PC-9 (cell line): ENCODE results near the gene LRFN5. TPM values are rescaled to one million over a fixed set of nuclear protein-coding genes. Genes with fewer than 3 reads are reported as not detected.

Experiments used
- BruUV-seq: library from RNA; stranded (reverse); fragments of 400-500 nt; replicated peaks from 2 replicates; lab custom pipeline; 2021; lab: Mats Ljungman, UMichigan
- CTCF ChIA-PET: fragments of 300-600 bp; sonication (Branson Sonifier 250); formaldehyde crosslinking; loops from one replicate; lab custom pipeline; 2022; ENCODE audit warnings: antibody characterized with exemption; lab: Charles Lee
- POLR2A ChIA-PET: fragments of 300-600 bp; sonication (Branson Sonifier 250); formaldehyde crosslinking; loops from one replicate; lab custom pipeline; 2022; ENCODE audit warnings: antibody characterized with exemption; ENCODE audit not compliant: unreplicated experiment; lab: Charles Lee
- DNase-seq, 2 experiments: peaks; one replicate each; pipeline versions ENCODE4 v3.0.0 to v3.0.0-alpha.2; 2015 to 2022; ENCODE audit warnings: mixed read lengths in 1 of 2
- H2AFZ ChIP-seq: fragments of 200-600 bp; sonication (generic); 2 replicates; pipeline ENCODE4 v1.8.1; 2017; ENCODE audit warnings: antibody characterized with exemption
- H3F3A ChIP-seq: fragments of 200-600 bp; sonication (generic); 2 replicates; pipeline ENCODE4 v1.8.1; 2017; ENCODE audit warnings: antibody characterized with exemption, mild to moderate bottlenecking, low read depth; ENCODE audit not compliant: insufficient read depth
- H3K27ac ChIP-seq: fragments of 200-600 bp; sonication (generic); 2 replicates; pipeline ENCODE4 v1.6.1; 2016; ENCODE audit warnings: mixed run types
- H3K27me3 ChIP-seq: fragments of 200-600 bp; sonication (generic); 2 replicates; pipeline ENCODE4 v1.6.1; 2016; ENCODE audit warnings: low read depth, mixed run types; ENCODE audit not compliant: insufficient read depth
- H3K36me3 ChIP-seq: fragments of 200-600 bp; sonication (generic); 2 replicates; pipeline ENCODE4 v1.6.1; 2016; ENCODE audit warnings: low read depth, mixed run types
- H3K4me1 ChIP-seq: fragments of 200-600 bp; sonication (generic); replicated peaks from 2 replicates; pipeline ENCODE4 v1.6.1; 2016; ENCODE audit warnings: mixed run types; ENCODE audit not compliant: insufficient read depth
- H3K4me2 ChIP-seq: fragments of 200-600 bp; sonication (generic); 2 replicates; pipeline ENCODE4 v1.6.1; 2017; ENCODE audit warnings: mixed run types
- H3K4me3 ChIP-seq: fragments of 200-600 bp; sonication (generic); 2 replicates; pipeline ENCODE4 v1.6.1; 2016; ENCODE audit warnings: mixed run types
- H3K79me2 ChIP-seq: fragments of 200-600 bp; sonication (generic); 2 replicates; pipeline ENCODE4 v1.6.1; 2017; ENCODE audit warnings: low read depth, mixed run types
- H3K9me2 ChIP-seq: fragments of 200-600 bp; sonication (generic); 2 replicates; pipeline ENCODE4 v1.8.1; 2017; ENCODE audit warnings: mild to moderate bottlenecking; ENCODE audit not compliant: insufficient read depth
- H3K9me3 ChIP-seq: fragments of 200-600 bp; sonication (generic); 2 replicates; pipeline ENCODE4 v1.8.1; 2016; ENCODE audit warnings: low read depth; ENCODE audit not compliant: insufficient read depth
- H4K20me1 ChIP-seq: fragments of 200-600 bp; sonication (generic); 2 replicates; pipeline ENCODE4 v1.8.1; 2017; ENCODE audit not compliant: insufficient read depth
- EZH2 ChIP-seq: fragments of 200-600 bp; sonication (generic); IDR thresholded peaks from 2 replicates; pipeline ENCODE4 v1.8.0; 2017; ENCODE audit warnings: antibody characterized with exemption, low read depth
- intact Hi-C: fragments of 100-400 bp; cut with micrococcal nuclease; formaldehyde crosslinking; loops from one replicate; pipeline ENCODE4 v1.10.0; 2022; ENCODE audit not compliant: unreplicated experiment
- total RNA-seq: library from RNA; stranded (reverse); gene quantifications from 2 replicates; pipeline ENCODE4 v1.2.3, GENCODE V29; 2021
- TF ChIP-seq, protein P1 (sequence below): fragments of 200-600 bp; sonication (generic); conservative IDR thresholded peaks from 2 replicates; pipeline ENCODE4 v1.6.1; 2017; ENCODE audit warnings: mixed run types, antibody characterized with exemption, mild to moderate bottlenecking, moderate library complexity

Gene LRFN5
- total RNA-seq, 1 experiment from 2014 or later: not detected

- no peaks in the 10 kb centered on the region for H3F3A ChIP-seq
- no peaks in the 10 kb centered on the region; the same call in 1 of the 2 replicates for H3K9me3 ChIP-seq
- no peak overlapping the region for H2AFZ ChIP-seq
- intact Hi-C loops: no loop called here
- H3K4me3 ChIP-seq: no peak overlapping the region
- H3K9me2 ChIP-seq: no peaks in the 10 kb centered on the region
- no peak for DNase-seq
- no peak overlapping the region for H3K27ac ChIP-seq
- TF ChIP-seq, protein P1, sequence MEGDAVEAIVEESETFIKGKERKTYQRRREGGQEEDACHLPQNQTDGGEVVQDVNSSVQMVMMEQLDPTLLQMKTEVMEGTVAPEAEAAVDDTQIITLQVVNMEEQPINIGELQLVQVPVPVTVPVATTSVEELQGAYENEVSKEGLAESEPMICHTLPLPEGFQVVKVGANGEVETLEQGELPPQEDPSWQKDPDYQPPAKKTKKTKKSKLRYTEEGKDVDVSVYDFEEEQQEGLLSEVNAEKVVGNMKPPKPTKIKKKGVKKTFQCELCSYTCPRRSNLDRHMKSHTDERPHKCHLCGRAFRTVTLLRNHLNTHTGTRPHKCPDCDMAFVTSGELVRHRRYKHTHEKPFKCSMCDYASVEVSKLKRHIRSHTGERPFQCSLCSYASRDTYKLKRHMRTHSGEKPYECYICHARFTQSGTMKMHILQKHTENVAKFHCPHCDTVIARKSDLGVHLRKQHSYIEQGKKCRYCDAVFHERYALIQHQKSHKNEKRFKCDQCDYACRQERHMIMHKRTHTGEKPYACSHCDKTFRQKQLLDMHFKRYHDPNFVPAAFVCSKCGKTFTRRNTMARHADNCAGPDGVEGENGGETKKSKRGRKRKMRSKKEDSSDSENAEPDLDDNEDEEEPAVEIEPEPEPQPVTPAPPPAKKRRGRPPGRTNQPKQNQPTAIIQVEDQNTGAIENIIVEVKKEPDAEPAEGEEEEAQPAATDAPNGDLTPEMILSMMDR: no peak
- no peak for TF ChIP-seq EZH2
- ChIA-PET CTCF (no interaction called here), POLR2A (no interaction called here)
- H3K4me2 ChIP-seq: no peak overlapping the region
- H3K79me2 ChIP-seq: no peaks in the 10 kb centered on the region
- no peaks in the 10 kb centered on the region for H4K20me1 ChIP-seq
- H3K4me1 ChIP-seq: no peaks in the 10 kb centered on the region
- no peaks in the 10 kb centered on the region for H3K27me3 ChIP-seq
- no TSS peak for BruUV-seq
- no peaks in the 10 kb centered on the region for H3K36me3 ChIP-seq
Measured at GRCh38 chr14:41623736-41624135, 17.1 kb downstream of the LRFN5 start.

GRCh38 chr14:41629876-41630275 lies 23.2 kb downstream of the LRFN5 start:
- Histone ChIP-seq H3K4me1 (no peaks in the 10 kb centered on the region), H3K36me3 (no peaks in the 10 kb centered on the region), H3K27me3 (no peaks in the 10 kb centered on the region), H3K27ac (no peak overlapping the region), H3K9me3 (no peaks in the 10 kb centered on the region), H3K79me2 (no peaks in the 10 kb centered on the region), H3K4me2 (no peak overlapping the region), H3F3A (no peaks in the 10 kb centered on the region), H3K9me2 (no peaks in the 10 kb centered on the region), H2AFZ (no peak overlapping the region), H3K4me3 (no peak overlapping the region), H4K20me1 (no peaks in the 10 kb centered on the region)
- DNase-seq: no peak
- POLR2A ChIA-PET: no interaction called here
- intact Hi-C loops: no loop called here
- CTCF ChIA-PET: no interaction called here
- BruUV-seq: no TSS peak
- TF ChIP-seq, protein P1: no peak
- no peak for TF ChIP-seq EZH2

- TF ChIP-seq EZH2: no peak
- TF ChIP-seq, protein P1: no peak
- DNase-seq: no peak
- no peak overlapping the region for H3K4me2 ChIP-seq
- H3K4me1 ChIP-seq: no peaks in the 10 kb centered on the region
- no peaks in the 10 kb centered on the region for H4K20me1 ChIP-seq
- H3K79me2 ChIP-seq: no peaks in the 10 kb centered on the region
- BruUV-seq: no TSS peak
- H3K9me3 ChIP-seq: no peaks in the 10 kb centered on the region
- intact Hi-C loops: no loop called here
- H3K4me3 ChIP-seq: no peak overlapping the region
- H3K27me3 ChIP-seq: no peaks in the 10 kb centered on the region
- H3K36me3 ChIP-seq: no peaks in the 10 kb centered on the region
- ChIA-PET CTCF (no interaction called here), POLR2A (no interaction called here)
- no peaks in the 10 kb centered on the region for H3F3A ChIP-seq
- H3K27ac ChIP-seq: no peak overlapping the region
- H2AFZ ChIP-seq: no peak overlapping the region
- H3K9me2 ChIP-seq: no peaks in the 10 kb centered on the region
Measured at GRCh38 chr14:41634286-41634685, 27.6 kb downstream of the LRFN5 start.
